Measurements from ENCODE around the gene ZFAND3.

ZFAND3 gene

DNA sequence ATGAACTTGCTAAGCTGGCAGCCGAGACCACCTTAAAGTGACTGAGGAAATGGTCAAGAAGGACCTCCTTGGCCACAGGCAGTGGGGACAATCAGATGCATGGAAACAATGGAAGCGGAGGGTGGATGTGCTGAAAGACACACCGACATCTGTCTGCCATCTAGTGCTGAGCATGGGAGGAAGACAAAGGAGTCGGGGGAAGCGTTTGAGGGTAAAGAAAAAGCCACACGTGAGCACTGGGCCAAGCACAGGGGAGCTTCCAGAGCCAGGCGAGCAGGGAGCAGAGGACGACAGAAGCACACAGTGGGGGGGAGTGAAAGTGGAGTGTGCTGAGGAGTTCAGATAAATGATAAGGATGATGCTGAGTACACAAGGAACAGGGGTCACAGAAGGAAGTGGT, 367.8 kb downstream of the ZFAND3 start:
- DNase-seq (ENCODE audit: low read depth in 2 of 2) = no peak

DNA sequence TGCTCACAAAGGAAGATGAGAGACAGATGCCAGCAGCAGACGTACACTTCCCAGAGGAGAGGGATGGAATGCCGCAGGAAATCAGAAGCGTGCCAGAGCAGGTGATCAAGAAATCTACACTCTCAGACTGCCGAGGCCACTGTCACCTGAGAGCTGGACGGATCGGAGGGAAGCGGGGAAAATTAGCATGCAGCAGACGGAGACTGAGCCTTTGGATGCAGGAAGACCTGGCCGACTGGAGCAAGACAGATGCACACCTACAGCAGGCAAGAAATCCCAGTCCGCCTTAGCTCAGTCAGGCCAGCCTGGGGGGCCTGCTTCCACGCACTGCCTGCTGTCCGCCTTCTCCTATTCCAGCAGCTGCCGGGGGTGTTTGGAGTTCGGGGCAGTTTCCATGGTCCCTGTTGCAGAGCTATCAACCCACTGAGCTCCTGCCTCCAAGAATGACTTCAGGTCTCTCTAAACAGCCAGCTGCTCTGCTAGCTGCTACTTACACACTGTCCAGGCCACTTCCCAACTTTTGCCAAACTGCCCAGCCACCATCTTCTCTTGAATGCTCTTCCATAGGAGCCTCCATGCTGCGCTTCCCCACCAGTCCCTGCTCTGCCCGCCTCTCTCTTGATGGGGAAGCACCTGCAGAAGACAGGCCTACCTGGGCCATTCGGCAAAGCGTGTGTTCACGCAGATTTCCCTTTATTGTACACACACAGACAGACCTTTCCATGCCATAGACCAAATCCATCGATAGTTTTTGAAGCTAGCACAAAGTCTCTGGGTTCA, 368.5 kb downstream of the ZFAND3 start:
- DNase-seq (ENCODE audit: low read depth in 2 of 2) = no peak

DNA sequence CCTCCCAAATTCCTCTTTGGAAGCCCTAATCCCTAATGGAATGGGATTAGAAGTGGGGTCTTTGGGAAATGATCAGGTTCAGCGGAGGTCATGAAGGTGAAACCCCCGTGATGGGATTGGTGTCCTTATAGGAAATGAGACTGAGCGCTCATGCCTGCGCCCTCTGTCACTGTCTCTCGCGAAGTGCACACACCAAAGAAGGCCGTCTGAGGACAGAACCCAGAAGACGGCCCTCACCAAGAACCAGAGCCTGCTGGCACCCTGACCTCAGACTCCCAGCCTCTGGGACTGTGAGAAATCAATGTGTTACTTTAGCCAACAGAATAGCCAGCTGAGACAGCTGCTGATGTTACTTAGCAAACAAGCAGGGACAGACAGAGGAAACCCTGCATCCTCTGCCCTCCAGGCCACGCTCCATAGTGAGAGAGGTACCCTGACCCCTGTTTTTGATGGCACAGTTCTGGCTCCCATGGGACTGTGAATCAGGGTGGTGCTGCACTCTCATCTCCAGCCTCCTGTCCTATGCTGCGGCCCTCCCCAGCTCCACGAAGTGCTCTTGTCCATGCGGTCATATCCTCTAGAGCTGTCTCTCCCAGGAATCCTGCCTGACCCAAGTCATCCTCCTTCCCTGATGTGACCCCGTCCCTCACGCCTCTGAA, 369.3 kb downstream of the ZFAND3 start:
- no peak for DNase-seq (ENCODE audit: low read depth in 2 of 2)

DNA sequence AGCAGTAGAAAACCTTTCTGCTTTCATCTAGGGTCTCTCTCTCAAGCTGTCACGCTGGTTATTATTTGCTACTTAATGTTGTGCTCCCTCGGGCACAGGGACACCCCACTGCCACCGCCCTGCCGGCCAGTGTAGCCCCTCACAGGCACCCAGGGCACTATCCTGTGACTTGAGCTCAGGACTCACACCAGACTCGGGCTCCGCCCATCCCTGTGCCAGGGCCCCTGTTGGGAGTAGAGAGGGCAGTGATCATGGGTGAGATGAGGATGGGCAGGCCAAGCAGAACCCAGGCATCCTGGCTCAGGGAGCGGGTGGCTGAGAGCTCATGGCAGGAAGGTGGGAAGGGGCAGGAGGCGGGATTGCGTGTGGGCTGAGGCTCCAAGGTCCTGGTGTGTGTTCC, 371.9 kb downstream of the ZFAND3 start:
- no peak for DNase-seq (ENCODE audit: low read depth in 2 of 2)

DNA sequence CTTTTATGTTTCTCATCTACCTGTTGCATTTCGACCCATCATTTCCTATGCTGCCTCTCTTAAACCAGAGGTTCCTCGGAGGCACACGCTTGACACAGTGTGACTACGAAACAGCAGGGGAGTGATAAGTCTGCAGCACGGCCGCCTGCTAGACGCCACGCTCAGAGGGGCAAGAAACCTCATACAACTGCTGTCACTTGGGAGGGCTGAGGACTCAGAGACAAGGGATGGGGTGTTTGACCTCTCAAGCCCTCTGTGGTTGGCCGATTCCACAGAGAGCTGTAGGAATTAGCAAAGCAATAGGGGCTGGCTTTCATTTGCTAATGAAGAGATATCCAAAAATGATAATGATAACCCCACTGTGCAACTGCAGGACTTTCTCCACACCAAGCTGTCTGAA, 372.5 kb downstream of the ZFAND3 start:
- no peak for DNase-seq (ENCODE audit: low read depth in 2 of 2)

DNA sequence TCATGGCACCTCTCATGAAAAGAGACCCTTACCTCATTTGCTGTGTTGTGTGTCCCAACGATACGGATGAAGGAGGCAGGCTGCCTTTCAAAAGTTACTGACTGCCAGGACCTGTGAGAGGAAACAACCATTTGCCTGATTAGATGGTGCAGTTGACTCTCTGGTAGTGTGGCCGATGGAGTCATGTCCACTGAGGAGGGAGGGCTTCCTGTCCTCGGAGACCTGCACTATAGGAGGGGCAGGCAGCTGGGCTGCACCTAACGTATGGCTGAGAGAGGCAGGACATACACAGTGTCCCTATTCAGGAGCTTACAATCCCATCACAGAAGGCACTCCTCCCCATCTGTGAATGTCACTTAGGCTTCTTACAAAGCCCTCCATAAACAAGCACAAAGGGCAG, 373.0 kb downstream of the ZFAND3 start:
- no peak for DNase-seq (ENCODE audit: low read depth in 2 of 2)

DNA sequence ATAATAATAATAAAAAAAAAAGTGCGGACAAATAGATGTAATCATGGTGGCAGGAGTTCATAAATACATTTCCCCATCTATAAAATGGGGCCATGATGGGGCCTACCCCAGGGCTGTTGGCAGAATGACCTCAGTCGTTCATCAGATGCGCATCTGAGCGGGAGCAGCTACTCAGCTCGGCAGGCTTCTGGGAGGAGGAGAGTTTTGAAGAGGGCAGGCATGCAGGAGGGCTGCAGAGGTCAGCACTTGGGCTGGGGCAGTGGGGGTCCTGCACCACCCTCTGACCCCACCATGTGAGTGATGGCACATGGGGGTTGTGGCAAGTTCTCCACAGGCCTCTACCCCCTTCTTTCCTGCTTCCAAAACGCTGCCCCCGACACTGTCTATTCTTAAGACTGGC, 373.5 kb downstream of the ZFAND3 start:
- no peak for DNase-seq (ENCODE audit: low read depth in 2 of 2)

DNA sequence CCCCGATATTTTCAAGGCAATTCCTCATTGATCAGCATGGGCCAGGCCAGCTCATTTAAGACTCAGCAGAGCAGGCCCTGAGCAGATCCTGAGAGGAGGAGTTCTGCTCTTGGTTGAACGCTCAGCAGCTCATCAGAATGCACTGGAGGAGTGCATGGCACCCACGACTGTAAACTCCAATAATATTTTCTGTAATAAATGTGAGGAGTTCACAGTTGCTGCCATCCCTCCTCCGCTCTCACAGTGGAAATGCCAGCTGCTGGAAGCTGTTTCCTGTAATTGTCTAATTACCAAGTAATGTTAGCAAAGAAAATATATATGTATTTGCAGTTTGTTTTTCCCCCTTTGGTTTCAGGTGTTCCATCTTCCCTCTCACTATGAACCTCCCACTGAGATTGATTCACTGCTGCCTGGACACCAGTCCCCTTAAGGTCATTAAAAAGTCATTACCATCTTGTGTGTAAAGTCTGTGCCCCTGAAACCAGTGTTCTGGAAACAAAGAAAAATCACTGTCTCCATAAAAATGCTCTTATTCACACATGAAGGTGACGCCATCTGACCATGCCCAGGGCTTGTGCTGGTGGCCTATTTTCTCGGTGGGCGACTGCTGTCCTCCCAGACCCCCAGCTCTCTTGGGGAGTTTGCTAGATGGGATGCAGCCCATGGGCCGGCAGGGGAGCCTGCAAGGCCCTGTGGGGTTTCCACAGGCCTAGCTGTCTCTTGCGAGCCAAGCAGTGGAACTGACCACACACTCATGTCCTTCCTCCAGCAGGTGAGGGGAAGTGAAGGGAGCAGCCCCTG, 374.2 kb downstream of the ZFAND3 start:
- no peak for DNase-seq (ENCODE audit: low read depth in 2 of 2)

DNA sequence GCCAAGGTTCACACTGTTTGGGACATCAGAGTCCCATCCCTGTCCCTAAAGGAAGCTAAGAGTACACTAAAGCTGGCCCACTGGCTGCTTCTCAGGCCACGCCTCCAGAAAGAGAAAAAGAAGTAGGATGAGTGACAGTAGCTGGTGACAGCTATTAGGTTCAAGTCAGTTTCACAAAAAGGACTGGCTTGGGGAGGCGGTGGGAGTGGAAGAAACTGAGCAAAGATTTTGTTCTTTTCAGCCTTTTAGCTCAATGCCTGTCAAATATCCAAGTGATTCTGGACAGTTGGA, 374.7 kb downstream of the ZFAND3 start:
- DNase-seq (ENCODE audit: low read depth in 2 of 2) = no peak

DNA sequence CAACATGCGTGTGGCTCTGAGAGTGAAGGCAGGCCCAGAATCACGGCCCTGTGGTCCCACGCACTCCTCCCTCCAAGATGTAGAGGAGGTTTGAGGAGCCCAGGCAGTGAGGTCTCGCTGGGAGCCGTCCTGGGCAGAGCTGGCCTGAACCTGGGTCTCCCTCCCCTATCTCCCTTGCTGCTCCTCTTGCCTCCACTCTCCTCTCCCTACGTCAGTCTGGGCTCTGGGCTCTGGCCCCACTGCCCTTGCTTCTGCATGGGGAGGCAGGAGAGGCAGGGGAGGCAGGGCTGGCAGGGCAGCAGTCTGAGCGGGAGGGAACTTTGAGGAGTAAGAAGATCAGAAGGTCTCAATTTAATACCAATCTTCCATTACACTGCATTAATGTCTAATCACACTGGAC, 375.1 kb downstream of the ZFAND3 start:
- DNase-seq (ENCODE audit: low read depth in 2 of 2) = no peak

DNA sequence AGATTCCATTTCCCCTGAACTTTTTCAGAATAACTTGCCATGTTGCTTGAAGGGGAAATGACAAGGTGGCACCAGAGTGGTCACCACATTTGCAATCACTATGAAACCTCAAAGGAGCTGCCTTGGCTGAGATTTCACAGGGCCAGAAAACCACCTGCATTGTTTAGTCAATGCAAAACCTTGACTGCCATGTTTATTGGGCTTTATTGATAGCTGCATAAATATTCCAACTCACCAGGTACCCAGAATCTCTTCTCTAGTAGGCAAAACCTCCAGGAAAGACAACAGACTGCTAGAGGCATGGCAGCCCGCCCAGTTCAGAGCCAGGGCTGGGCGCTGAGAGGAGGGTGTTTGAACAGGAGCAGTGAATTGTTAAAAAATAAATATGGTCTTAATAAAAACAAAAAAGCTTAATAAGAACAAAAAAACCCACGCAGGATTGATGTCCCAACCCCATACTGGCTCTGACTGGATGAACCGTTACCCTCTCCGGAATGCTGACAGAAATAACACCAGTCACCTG, 375.6 kb downstream of the ZFAND3 start:
- DNase-seq (ENCODE audit: low read depth in 2 of 2) = no peak

DNA sequence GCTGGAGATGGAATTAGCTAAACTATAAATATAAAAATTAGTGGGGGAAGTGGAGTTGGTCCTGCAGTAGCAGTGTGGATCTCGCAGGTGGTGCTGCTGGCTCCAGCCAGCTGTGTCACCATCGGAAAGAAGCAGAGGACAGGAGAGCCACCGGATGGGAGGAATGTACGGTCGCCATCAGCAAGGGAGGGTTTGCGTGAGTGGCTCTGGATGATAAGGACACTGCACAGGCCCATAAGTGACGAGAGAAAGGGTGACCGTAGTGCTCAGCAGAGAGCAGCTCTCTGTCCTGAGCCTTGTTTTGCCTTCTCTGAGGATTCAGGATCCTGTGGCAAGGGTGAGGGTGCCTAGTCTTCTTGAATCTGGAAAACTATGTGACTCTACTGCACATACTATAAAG, 378.7 kb downstream of the ZFAND3 start:
- no peak for DNase-seq (ENCODE audit: low read depth in 2 of 2)
